GM18868 (cell line): ENCODE measurements around the gene C17orf50.

Experiments used
- ATAC-seq: cut with Tn5 transposase; IDR thresholded peaks from one replicate; pipeline ENCODE4 v1.9.1; 2021; ENCODE audit warnings: mild to moderate bottlenecking, moderate library complexity; ENCODE audit not compliant: unreplicated experiment

C17orf50 gene

DNA sequence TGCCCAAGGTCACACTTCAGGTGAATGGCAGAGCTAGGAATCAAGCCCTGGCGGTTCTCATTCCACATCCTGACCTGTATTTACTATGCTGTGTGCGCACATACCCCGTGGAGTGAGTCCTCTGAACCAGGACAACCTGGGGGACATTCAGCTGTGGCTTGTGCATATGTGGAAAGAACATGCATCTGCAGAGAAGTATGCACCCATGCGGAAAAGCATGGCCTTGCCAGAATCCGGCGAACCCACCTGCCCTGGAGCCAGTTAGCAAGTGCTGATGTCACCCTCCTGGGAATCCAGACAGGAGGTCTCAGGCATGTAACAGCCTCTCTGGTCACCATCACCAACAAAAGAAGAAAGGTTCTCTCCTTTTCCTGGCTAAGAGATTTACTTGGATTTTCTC lies 27.3 kb upstream of the C17orf50 start:
- no peak for ATAC-seq

DNA sequence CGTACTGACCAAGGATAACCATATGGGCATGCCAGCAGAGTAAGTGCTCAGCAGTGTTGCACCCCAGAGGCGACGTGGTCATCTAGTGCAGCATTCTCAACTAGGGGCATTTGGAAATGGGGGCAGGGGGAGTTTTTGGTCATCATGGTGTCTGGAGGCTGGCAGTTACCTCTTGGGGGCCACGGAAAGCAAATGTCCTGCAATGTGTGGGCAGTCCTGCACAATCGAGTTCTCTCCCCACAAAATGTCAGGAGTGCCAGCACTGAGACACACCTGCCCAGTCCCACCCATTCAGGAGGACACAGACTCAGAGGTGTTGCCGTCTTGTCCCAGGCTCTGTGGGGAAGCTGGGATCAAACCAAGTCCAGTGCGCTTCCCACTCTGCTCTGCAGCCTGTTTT lies 26.3 kb upstream of the C17orf50 start:
- no peak for ATAC-seq

DNA sequence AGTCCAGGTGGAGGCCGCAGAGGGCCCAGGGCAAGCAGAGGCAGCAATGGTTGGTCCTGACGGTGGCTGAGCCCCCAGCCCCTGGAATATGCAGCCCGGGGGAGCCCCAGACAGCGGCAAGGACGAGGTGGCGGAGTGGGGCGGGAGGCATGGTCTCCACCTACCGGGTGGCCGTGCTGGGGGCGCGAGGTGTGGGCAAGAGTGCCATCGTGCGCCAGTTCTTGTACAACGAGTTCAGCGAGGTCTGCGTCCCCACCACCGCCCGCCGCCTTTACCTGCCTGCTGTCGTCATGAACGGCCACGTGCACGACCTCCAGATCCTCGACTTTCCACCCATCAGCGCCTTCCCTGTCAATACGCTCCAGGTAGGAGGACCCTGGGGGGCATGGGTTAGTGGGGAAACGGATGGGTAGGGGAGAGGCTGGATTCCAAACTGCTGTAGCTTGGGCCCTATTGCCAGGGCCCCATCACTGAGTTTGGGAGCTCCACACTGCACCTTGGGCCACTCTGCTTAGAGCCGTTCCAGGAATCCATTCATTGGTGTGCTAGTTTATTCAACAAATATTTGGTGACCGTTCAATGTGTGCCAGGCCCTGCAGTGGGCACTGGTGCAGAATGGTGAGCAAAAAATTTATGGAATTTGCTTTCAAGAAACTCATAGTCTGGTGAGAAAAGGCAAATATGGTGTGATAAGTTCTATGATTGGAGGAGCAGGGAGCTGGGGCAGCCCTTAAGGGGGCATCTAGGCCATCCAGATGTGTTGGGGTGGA lies 25.5 kb upstream of the C17orf50 start:
- ATAC-seq = no peak

DNA sequence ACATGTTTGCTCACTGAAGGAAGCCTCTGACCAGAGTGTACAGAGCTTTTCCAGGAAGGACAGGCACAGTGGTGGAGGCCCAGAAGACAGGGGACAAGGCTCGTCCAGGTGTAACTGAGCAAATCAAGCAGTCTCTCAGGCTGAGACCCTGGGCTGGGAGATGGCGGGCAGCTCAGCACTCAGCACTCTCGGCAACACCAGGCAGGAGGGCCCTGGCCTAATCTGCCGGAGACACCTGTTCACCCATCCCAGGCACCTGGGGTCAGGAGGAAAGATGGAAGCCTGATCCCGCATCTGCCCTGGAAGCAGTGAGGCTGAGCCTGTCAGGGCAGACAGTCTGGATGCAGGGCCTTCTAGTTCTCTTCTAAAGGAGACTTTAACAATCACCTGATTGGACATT lies 24.5 kb upstream of the C17orf50 start:
- ATAC-seq = no peak

DNA sequence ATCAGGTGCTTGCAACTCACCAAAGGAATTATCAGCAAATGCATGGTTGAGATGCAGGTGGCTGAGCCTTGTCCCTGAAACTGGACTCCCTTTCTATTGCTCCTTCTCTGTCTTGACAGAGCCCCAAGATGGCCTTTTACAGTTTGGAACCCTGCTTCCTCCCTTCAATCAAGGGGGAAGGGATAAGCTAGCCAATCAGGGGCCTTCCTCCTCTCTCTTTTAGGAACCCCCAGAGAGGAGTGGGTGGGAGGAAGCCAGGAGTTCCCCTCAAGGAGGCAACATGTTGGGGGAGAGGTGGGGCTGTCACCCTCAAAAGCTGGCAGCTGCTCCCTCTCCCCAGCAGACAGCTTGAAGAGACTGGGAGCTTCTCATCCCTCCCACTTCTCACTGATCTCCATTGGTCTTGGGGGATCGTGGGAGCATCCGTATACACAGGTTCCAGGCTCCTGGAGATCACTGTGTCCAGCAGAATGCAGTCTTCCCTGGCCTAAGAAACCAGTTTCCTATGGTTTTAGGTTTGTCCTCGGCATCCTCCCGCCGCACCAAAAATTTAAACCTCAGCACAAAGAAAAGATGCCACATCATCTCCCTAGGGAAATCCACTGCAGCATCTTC lies 22.1 kb upstream of the C17orf50 start:
- no peak for ATAC-seq

DNA sequence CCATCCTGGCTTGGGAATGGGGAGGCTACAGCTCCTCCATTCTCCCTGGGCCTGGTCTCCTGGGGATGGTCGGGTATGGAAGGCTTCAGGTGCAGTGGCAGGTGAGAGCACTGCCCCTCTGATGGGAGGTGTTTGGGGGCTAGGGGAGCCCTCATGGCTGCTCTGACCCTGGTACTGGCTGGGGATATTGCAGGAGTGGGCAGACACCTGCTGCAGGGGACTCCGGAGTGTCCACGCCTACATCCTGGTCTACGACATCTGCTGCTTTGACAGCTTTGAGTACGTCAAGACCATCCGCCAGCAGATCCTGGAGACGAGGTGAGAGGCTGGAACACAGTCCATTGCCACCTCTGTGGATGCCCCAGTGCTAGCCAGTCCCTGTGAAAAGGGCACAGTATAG lies 20.5 kb upstream of the C17orf50 start:
- no peak for ATAC-seq

DNA sequence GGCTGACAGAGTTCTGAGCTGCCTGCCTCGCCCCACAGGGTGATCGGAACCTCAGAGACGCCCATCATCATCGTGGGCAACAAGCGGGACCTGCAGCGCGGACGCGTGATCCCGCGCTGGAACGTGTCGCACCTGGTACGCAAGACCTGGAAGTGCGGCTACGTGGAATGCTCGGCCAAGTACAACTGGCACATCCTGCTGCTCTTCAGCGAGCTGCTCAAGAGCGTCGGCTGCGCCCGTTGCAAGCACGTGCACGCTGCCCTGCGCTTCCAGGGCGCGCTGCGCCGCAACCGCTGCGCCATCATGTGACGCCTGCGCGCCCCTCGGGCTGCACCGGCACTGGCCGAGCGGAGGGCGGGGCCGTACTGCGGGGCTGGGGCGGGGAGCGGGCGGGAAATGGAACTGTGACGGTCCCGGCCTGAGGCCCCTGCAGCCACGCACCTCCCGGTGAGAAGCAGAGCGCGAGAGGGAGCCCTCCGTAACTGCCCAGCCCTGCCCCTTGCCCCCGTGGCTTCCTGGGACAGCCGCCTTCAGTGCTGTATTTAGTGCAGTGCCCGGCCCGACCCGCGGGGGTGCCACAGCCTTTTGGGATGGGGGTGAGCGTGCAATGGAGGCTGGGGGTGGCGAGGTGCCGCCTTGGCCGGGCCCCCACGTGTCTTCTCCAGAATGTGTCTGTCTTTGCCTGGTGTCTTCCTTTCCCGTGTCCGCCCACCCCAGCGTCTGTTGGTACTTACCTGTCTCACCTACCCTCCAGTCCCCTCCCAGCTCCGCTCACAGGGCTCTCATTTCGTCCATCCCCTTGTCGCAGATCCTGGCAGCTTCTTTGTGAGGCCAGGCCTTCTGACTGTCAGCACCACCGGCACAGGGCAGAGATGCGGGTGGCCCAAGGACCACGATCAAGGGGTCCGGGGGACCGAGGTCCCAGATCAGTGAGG lies 19.4 kb upstream of the C17orf50 start:
- no peak for ATAC-seq

DNA sequence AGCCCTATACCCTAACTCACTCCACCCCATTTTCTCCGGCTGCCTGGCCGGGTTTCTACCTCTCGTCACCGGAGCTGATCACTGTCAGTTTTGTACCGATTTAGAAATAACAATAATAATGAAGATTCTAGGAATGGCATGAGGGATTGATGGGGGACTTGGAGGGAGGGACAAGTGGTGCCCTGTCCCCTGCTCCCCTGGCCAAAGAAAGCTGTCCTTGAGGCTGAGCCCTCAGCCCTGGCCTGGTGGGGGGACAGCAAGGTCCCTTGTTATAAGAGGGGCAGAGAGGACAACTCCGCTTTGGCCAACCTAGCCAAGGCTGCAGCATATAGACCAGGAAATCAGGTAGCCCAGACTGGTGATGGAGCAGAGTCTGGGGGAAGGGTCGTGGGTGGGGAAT lies 18.2 kb upstream of the C17orf50 start:
- no peak for ATAC-seq

DNA sequence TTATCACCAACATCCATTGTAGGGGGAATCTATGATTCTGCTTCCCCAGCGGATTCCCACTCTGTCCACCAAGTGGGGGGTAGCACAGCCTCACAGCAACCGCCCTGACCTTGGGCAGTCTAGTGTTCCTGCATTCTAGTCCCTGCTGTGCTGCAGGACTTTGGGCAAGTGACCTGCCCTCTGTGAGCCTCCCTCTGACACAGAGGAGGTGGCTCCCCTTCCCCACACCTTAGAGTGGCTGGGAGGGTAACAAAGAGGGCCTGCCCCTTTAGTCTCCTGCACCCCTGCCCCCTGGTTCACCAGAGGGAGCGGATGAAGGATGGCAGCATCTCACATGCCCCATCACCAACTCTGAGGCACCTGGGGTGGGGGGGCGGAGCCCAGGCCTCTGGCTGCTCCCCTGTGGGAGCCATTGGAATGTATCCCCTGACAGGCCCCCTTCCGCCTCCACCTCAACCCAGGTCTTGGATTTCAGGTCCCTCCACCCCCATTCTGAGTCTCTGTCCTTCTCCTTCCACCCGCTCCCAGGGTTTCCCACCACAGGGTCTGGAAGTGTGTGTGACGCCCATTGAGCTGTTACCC lies 17.7 kb upstream of the C17orf50 start:
- no peak for ATAC-seq

DNA sequence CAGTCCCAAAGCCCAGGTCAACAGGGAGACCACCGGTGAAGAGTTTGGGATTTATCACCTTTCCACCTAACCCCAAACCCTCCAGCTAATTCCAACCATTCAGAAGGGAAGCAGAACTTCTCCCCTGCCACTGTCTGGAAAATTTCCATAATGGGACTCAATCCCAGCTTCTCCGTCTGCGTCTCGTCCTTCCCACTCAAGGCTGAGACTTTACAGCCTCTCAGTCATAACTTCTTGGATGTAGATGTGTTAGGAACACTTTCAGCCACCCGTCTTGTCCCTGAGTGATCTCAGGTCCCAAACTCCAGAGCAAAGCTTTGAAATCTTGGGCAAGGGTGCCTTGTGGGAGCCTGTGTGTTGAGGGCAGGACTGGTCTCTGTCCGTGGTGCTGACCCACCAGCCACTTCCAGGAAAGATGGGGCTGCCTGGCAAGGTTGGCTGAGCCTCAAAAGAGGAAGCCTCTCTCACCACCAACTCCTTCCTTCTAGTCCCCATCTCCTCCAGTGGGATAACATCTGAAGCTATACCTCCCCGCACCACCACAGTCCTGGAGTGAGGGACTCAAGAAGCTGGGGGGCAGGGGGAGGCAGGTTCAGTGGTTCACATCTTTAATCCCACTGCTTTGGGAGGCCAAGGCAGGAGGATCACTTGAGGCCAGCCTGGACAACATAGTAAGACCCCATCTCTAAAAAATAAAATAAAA lies 16.9 kb upstream of the C17orf50 start:
- ATAC-seq = no peak

DNA sequence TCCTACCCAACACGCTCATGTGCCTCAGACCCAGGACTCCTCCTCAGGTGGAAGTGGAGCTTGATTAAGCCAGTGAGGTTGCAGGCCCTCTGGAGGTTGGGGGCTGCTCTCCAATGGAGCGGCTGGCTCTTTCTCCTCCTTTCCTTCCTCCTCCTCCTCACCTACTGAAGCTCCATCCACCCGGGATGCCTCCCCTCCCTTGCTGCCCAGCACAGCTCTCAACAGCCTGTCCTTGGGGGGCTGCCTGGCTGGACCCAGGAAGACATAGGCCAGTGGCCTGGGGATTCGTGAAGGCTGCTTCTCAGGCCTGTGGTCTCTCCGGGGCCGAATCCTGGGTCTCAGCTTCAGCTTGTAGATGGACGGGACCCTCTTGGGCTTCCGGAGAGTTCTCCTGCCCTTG lies 15.9 kb upstream of the C17orf50 start:
- no peak for ATAC-seq

DNA sequence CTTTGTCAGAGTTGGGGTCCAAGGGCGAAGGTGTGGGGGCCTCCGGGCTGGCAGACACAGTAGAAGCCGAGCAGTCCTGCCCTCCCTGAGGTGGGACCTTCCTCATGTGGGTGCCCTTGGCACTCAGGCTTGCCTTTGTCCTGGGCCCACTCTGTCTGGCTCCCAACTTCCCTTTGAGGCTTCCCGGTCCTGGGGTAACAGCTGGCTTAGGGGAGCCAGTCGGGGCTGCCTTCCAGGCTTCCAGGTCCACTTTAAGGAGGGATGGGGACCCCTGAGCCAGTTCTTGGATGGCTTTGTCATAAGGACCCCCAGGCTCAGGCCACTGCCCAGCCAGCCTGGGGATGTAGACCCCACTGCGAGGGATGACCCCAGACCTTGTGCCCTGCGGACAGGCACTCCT lies 15.4 kb upstream of the C17orf50 start:
- no peak for ATAC-seq

DNA sequence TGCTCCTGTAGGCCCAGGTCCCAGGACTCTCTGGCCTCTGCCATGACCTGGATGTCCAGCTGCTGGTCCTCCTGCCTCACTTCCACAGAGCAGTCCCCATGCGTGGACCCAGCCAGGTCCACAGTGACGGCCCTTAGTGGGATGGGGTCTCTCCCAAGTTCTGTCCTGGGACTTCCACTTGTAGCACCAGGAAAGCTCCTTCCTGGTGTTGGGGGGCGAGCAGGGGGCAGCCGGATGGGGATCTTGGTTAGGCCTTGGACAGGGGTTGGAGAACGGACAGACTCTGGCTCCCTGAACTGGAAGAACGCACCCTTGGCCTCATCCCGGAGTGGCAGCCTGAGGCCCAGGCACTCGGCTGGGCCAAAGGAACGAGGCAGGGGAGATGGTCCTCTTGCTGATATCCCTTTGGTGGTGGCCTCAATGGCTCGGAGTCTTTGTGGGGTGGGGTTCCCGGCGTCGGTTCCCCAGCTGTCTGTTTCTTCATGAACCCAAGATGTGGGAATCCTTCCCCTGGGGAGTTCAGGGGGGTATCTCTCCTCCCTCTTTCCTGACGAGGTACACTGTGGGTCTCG lies 14.9 kb upstream of the C17orf50 start:
- no peak for ATAC-seq

DNA sequence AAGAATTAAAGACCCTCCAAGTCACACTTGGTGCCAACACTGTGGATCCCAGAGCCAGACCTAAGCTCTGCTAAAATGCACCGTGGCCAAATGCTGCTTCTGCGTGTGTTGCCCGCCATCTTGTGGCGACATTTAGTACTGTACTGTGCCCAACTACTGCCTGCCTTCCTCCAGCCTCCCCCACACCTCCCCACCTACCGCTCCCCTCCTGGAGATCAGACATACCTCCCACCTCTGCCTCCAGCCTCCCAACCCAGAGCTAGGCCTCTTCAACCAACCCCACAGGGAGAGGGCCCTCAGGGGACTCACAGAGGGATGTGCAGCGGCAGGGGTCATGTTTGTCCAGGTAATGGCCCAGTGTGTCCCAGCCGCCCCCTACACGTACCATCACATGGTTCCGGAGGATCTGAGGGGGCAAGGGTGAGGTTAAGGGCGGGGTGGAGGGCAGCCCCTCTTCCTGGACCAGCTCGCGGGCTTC lies 13.1 kb upstream of the C17orf50 start:
- no peak for ATAC-seq

DNA sequence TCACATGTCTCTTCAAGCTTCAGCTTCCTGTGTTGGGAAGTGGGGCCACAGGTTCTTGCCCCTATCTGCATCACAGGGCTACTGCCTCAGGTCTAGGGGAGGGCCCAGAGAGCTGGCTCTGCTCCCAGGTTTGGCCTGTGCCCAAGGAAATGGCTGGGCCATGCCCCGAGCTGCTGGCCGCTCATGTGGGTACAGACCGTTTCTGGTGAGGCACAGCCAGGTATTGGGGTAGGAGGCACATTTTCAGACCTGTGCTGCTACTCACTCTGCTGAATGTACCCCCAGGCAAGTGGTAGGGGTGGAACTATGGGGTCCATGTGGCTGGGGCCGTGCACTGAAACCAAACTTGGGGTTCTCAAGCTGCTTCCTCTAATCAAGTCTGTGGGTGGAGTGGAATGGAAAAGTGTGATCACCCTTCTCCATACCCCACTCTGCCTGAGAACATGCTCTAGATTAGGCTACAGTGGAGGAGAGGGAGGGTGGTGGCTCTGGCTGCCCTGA lies 12.3 kb upstream of the C17orf50 start:
- no peak for ATAC-seq

DNA sequence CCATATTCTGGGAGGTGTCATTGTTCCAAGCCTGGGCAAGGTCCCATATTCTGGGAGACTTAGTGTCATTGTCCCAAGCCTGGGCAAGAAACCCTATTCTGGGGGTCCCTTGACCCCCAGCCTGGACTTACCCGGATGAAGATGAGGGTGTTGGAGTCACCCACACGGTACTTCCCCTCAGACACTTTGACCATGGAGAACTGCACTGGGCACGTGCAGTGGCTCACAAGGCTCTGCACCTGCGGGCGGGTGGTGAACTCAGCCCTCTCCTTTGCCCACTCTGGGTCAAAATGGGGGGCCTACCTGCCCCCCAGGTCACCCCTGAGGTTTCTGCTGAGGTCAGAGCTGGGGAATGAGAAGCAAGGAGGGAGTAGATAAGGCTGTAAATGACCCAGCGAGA lies 11.7 kb upstream of the C17orf50 start:
- ATAC-seq = no peak

DNA sequence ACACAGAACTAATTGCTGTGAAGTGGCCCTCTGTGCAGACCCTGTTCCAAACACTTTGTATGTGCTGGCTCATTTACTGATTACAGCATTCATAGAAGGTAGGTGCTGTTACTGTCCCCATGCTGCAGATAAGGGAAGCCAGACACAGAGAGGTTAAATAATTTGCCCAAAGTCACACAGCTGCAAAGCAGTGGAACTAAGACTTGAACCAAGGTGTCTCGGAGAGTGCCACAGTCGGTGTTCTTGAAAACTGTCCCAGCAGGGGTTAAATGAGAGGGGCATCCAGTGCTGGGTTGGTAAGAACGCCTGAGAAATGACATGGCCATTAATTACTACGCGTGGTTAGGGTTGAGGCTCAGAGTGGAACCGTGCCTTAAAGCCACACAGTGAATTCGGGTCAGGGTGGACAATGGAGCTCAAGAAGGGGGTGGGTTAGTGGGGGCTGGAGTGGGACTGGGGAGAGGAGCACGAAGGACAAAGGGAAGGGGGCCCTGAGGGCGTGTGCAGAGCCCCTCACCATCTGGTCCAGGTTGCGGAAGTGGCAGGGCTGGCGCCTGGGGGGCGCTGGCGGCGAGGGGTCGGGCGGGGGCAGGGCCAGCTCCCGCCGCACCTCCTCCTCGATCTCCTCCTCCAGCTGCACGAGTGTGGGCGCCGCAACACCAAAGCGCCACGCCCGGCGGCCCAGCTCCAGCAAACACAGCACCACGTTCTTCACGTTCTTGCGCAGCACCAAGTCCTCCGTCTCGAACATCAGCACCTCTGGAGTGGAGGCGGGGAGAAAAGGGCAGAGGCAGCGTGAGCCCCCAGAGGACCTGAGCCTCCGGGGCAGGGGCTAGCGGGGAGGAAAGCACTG lies 10.9 kb upstream of the C17orf50 start:
- ATAC-seq = no peak

DNA sequence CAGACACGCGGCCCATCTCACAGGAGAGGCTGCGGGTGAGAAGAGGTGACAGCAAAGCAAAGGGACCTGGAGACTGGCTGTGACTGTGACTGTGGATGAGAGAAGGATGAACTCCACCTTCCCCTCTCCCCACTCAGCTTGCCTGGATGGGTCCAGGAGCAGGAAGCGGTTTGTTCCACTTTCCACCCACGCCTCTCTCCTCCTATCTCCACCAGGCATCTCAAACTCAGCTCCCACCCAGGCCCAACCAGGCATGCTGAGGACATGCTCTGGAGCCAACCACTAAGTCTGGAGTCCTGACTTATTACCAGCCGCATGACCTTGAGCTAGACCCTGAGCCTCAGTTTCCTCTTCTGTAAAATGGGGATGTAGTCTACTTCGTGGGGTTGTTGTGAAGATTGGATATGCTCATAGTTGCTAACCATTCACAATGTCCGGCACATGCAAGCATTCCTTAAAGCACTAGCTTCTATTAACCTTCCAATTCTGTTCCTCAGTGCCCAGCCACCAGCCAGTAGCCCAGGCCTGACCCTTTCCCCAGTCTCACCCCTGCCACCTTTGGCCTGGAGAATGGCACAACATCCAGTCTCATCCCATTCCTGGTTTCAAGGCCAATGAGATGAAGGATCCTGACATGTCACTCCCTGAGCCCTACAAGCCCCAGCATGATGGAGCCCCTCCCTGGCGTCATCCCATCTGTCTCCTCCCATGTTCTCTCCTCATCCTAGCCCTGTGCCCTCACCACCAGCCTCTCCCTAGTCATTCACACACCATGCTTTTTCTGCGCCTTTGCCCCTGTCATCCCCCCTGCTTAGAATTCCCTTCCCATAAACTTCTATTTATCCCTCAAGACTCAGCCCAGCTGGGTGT lies 9.9 kb upstream of the C17orf50 start:
- no peak for ATAC-seq
